Measurements from ENCODE around the gene EGFL7.

Gene EGFL7

DNA sequence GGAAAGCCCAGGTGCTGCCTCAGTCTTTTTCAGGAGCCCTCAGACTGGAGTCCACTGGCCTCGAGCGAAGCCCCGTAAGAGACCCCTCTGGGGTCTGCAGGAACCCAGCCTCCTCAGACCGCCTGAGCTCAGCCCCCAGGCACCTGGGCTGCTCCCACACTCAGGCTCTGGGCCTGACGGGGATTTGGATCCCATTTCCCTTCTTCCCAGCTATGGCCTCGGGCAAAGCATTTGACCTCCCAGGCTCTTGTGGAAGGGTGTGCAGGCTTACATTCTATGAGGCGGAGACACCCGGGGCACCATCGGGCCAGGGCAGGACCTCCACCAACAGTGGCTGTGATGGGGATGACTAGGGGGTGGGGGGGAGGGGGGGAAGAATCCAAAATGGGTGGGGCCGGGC lies 20.0 kb downstream of the EGFL7 start:
- H3K27ac ChIP-seq = no peak overlapping the region
- TF ChIP-seq, protein P1, sequence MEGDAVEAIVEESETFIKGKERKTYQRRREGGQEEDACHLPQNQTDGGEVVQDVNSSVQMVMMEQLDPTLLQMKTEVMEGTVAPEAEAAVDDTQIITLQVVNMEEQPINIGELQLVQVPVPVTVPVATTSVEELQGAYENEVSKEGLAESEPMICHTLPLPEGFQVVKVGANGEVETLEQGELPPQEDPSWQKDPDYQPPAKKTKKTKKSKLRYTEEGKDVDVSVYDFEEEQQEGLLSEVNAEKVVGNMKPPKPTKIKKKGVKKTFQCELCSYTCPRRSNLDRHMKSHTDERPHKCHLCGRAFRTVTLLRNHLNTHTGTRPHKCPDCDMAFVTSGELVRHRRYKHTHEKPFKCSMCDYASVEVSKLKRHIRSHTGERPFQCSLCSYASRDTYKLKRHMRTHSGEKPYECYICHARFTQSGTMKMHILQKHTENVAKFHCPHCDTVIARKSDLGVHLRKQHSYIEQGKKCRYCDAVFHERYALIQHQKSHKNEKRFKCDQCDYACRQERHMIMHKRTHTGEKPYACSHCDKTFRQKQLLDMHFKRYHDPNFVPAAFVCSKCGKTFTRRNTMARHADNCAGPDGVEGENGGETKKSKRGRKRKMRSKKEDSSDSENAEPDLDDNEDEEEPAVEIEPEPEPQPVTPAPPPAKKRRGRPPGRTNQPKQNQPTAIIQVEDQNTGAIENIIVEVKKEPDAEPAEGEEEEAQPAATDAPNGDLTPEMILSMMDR (conservative IDR thresholded peaks at IDR 0.05) = no peak

DNA sequence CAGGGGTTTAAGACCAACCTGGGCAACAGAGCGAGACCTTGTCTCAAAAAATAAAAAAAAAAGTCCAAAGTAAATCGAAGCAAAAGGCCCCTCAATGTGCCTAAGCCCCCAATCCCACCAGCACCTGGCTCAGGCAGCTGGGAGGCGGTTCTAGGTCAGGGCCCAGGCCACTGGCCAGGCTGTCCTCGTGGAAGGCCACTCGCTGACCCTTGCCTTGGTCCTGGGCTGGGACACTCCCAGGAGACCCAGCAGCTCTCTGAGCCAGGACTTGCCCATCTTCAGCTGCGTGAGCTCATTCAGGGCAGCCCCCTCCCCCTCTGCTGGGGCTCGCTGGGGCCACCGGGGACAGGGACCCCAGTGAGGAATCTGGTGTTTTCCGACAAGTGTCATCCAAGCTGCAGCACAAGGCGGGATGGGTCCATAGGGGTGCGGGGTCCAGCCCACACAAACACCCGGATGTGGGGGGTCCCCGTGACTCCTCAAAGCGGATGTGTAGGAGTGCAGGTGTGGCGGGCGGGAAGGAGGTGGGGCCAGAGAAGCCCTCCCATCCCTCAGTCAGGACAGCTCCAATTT lies 20.5 kb downstream of the EGFL7 start:
- TF ChIP-seq, protein P1 (conservative IDR thresholded peaks at IDR 0.05) = no peak
- no peak overlapping the region for H3K27ac ChIP-seq

- TF ChIP-seq, protein P1 (conservative IDR thresholded peaks at IDR 0.05) = no peak
- H3K27ac ChIP-seq = no peak overlapping the region
Observed at GRCh38 chr9:136683755-136684154, 21.0 kb downstream of the EGFL7 start.

DNA sequence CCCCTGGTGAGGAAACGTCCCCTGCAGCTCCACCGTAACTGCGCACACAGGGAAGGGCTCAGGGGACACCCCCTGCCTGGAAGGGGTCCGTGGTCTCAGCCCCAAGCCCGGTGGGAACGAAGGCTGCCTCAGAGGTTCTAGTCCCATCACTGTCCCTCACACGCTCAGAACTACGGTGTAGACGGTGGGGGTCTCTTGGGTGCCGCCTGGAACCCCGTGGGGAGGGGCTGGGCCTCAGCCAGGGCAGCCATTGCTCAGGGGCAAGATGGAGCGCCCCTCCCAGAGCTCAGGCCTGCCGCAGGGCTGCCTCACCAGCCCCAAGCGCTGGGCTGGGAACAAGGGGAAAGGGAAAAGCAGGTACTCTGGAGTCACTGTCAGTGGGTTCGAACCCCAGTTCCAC lies 21.6 kb downstream of the EGFL7 start:
- TF ChIP-seq, protein P1 (conservative IDR thresholded peaks at IDR 0.05) = no peak

DNA sequence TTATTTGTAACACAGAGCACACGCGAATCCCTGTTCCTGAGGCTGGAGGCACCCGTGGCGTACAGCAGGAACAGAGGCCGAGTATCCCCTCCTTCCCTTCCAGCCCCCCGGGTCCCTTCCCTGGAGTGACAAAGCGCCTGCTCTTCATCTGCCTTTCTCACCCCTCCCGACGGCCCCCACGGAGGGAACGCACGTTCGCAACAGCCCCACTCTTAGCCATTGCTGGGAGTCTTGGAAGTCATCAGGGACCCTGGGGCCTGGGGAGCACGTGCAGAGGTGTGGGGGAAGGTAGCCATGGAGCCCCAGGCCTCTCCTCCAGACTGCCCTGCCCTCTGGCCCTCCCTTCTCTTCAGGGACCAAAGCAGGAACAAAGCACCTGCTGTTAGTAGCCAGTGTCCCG lies 22.1 kb downstream of the EGFL7 start:
- TF ChIP-seq, protein P1 (conservative IDR thresholded peaks at IDR 0.05) = no peak
- no peak overlapping the region for H3K27ac ChIP-seq

More for the DNA sequence above, 21.6 kb downstream of the EGFL7 start:
- H3K27ac ChIP-seq = no peak overlapping the region

GRCh38 chr9:136685216-136685615 lies 22.5 kb downstream of the EGFL7 start:
- H3K27ac ChIP-seq = no peak overlapping the region
- TF ChIP-seq, protein P1 (conservative IDR thresholded peaks at IDR 0.05) = no peak

GRCh38 chr9:136685790-136686533 lies 23.2 kb downstream of the EGFL7 start:
- H3K27ac ChIP-seq = peak overlapping the region; percentile 83; the same call in 1 of the 2 replicates
- TF ChIP-seq, protein P1 (conservative IDR thresholded peaks at IDR 0.05) = no peak

Data from VCaP (cell line).